ENCODE results near the gene ITGA11. TPM values are rescaled to one million over a fixed set of nuclear protein-coding genes. Genes with fewer than 3 reads are reported as not detected.
A peak's percentile ranks its signal among the peaks of the same experiment; 100 is the strongest.

Gene ITGA11
- total and polyA plus RNA-seq, 12 donors, result 1.4 to 25.9 (median 12.3) TPM

GRCh38 chr15:68415501-68416157 lies 16.3 kb downstream of the ITGA11 start:
- Histone ChIP-seq H3K27me3 (no peaks in the 10 kb centered on the region), H3K9me3 (no peaks in the 10 kb centered on the region), H3K4me1 (peaks cover 0 to 29% (median 15%) of the 10 kb centered on the region in 9 donors), H3K36me3 (no peaks in the 10 kb centered on the region), H3K27ac (peak overlapping the region in 1 of 10 donors; percentile 14), H3K4me3 (no peak overlapping the region)
- no peak for TF ChIP-seq CTCF (IDR thresholded peaks at IDR 0.05)
- ATAC-seq, result peak in 6 of 8 donors; percentile 52 to 71 (median 58)
- peak in 1 of 2 donors; percentile 2 for DNase-seq
- intact Hi-C loops (cut with DNase I), result no loop called here
- 68 to 69% methylated on average over 6 of the region's 6 CpGs for WGBS, 2 donors

GRCh38 chr15:68415061-68415460 lies 16.9 kb downstream of the ITGA11 start:
- Histone ChIP-seq H3K27me3 (no peaks in the 10 kb centered on the region), H3K27ac (peak overlapping the region in 1 of 10 donors; percentile 14), H3K36me3 (no peaks in the 10 kb centered on the region), H3K4me3 (no peak overlapping the region), H3K4me1 (peaks cover 0 to 29% (median 15%) of the 10 kb centered on the region in 9 donors), H3K9me3 (no peaks in the 10 kb centered on the region)
- ATAC-seq (no peak), DNase-seq (peak in 1 of 2 donors; percentile 2)
- intact Hi-C loops (cut with DNase I), result no loop called here
- TF ChIP-seq CTCF (IDR thresholded peaks at IDR 0.05), result no peak
- 86 to 88% methylated on average over 7 of the region's 7 CpGs for WGBS, 2 donors

DNA sequence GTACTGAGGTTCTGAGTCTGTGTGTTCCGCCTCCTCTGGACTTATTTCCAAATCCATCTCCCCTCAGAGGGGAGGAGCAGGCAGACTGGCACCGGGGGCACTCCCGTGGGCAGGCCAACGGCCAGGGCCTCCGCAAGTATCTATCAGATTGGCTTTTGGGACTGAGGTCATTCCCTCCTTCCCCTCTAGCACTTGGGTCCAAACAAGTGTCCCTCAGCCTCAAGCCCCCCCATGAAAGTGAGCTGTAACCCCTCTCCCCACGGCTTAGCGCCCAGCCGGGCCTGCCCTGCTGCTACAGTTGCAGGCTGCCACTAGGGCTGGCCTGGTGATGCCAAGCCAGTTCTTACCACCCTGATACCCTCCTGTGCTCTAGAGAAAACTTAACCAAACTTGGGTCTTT lies 17.4 kb downstream of the ITGA11 start:
- WGBS, 2 donors, result 91 to 93% methylated on average over 8 of the region's 8 CpGs
- Histone ChIP-seq H3K27ac (no peak overlapping the region), H3K9me3 (no peaks in the 10 kb centered on the region), H3K27me3 (no peaks in the 10 kb centered on the region), H3K4me3 (no peak overlapping the region), H3K4me1 (peaks cover 0 to 29% (median 15%) of the 10 kb centered on the region in 9 donors), H3K36me3 (no peaks in the 10 kb centered on the region)
- TF ChIP-seq CTCF (IDR thresholded peaks at IDR 0.05), result no peak
- DNase-seq, result peak in 1 of 2 donors; percentile 2
- no peak for ATAC-seq
- intact Hi-C loops (cut with DNase I), result no loop called here

DNA sequence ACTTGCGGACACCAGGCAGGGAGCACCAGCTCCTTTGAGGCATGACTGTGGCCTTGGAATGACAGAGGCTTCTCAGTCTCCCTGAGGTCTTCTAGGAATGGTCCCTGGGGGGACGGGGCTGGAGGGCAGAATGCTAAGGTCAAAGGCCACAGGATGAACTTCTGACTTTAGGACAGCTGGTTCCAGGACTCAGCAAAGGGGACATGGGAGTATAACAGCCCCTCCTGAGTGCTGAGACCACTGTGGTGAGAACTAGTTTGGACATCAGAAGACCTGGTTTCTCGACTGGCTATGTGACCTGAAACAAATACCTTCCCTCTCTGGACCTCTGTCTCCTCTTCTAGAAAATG lies 17.8 kb downstream of the ITGA11 start:
- ATAC-seq, result no peak
- 94 to 95% methylated on average over 3 of the region's 3 CpGs for WGBS, 2 donors
- no peak for TF ChIP-seq CTCF (IDR thresholded peaks at IDR 0.05)
- Histone ChIP-seq H3K4me3 (no peak overlapping the region), H3K27ac (peak overlapping the region in 4 of 10 donors; percentile 1 to 28 (median 19)), H3K9me3 (no peaks in the 10 kb centered on the region), H3K4me1 (peaks cover 0 to 25% (median 12%) of the 10 kb centered on the region in 9 donors), H3K36me3 (no peaks in the 10 kb centered on the region), H3K27me3 (no peaks in the 10 kb centered on the region)
- intact Hi-C loops (cut with DNase I), result no loop called here
- DNase-seq, result peak in 1 of 2 donors; percentile 1
